Large intestine (tissue), 3 donors: Measurements from ENCODE around the gene ARFRP1. TPM values are rescaled to one million over a fixed set of nuclear protein-coding genes. Genes with fewer than 3 reads are reported as not detected.
A peak's percentile ranks its signal among the peaks of the same experiment; 100 is the strongest.

Experiments
- DNase-seq, 2 donors: peaks; one replicate each; pipeline versions ENCODE4 v3.0.0 to v3.0.0-alpha.2; 2013
- H3K27ac ChIP-seq: one replicate; pipeline ENCODE4 v1.5.1; 2013; ENCODE audit warnings: low read length
- H3K27me3 ChIP-seq: 2 replicates; pipeline ENCODE4 v1.6.1; 2013; ENCODE audit warnings: low read length; ENCODE audit not compliant: control insufficient read depth, insufficient read depth
- H3K36me3 ChIP-seq: 2 replicates; pipeline ENCODE4 v1.6.1; 2013; ENCODE audit warnings: low read length; ENCODE audit not compliant: control insufficient read depth, insufficient read depth
- H3K4me1 ChIP-seq: one replicate; pipeline ENCODE4 v1.6.1; 2013; ENCODE audit warnings: low read length; ENCODE audit not compliant: control insufficient read depth, insufficient read depth
- H3K4me3 ChIP-seq: one replicate; pipeline ENCODE4 v1.5.1; 2013; ENCODE audit warnings: low read length
- H3K9me3 ChIP-seq: one replicate; pipeline ENCODE4 v1.6.1; 2013; ENCODE audit warnings: mild to moderate bottlenecking, low read depth, low read length, moderate library complexity; ENCODE audit not compliant: control insufficient read depth
- WGBS: methylation state at CpG from one replicate; pipeline ENCODE4 v1.1.5; 2013; ENCODE audit warnings: low lambda C conversion rate; ENCODE audit not compliant: insufficient coverage; 5-methylcytosine and 5-hydroxymethylcytosine counted together
- polyA plus RNA-seq: library from polyadenylated mRNA; unstranded; fragments of 120-200 nt; gene quantifications from one replicate; pipeline ENCODE4 v1.2.1, GENCODE V29; 2013

The ARFRP1 gene
- polyA plus RNA-seq, 1 donor, result 22.2 TPM

DNA sequence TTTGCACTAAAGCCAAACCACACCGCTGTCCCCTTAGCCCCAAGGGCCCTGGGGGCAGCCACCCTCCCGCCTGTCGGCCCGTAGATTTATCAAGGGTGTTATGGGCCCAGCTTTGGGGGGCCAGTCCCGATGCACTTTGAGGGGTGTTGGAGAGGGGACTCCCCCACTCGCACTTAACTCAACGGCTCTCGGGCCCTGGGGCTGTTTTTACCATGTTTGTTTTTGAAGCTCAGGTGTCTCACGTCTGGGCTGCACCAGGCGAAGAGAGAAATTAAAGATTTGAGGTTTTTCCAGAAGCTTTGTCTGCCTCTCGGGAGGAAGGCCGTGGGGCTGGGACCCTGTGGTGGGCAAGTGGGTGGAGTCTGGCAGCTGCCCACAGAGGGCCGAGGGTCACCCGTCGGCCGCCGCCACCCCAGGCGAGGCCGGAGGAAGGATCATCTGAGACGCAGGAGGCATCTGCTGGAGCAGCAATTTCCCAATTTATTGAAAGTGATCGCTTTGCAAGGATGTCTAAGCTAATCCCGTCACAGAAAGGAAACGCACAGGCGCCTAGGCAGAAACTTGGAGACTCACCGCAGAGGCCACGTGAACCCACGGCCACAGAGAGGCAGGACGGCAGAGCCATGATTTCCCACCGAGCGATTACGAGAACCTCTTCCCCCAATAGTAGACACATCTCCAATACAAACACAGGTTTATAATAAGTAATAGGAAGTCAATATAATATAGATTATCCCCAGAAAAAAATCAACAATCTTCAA is 35.6 kb upstream of the ARFRP1 start:
- no peak for DNase-seq
- Histone ChIP-seq H3K27me3 (no peaks in the 10 kb centered on the region), H3K9me3 (no peaks in the 10 kb centered on the region), H3K36me3 (peaks cover 23% of the 10 kb centered on the region), H3K4me1 (peaks cover 21% of the 10 kb centered on the region), H3K4me3 (no peak overlapping the region), H3K27ac (no peak overlapping the region)
- no CpG with 5 or more reads among the region's 31 CpGs for WGBS

DNA sequence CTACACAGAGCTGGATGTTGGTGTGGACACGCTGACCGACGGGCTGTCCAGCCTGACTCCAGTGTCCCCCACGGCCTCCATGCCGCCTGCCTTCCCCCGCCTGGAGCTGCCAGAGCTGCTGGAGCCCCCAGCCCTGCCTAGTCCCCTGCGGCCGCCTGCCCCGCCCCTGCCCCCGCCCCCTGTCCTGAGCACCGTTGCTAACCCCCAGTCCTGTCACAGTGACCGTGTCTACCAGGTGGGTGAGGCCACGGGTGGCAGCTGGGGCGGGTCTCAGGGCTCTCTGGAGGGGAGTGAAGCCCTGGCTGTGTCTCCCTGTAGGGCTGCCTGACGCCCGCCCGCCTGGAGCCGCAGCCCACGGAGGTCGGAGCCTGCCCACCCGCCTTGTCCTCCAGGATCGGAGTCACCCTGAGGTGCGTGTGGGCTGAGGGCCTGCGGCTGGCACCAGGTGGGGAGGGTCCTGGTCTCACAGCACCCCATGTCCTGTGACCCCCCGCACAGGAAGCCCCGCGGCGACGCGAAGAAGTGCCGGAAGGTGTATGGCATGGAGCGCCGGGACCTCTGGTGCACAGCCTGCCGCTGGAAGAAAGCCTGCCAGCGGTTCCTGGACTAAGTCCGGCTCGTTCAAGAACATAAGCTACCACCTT is 34.7 kb upstream of the ARFRP1 start:
- Histone ChIP-seq H3K4me3 (no peak overlapping the region), H3K4me1 (peaks cover 25% of the 10 kb centered on the region), H3K27ac (no peak overlapping the region), H3K27me3 (no peaks in the 10 kb centered on the region), H3K9me3 (no peaks in the 10 kb centered on the region), H3K36me3 (peaks cover 23% of the 10 kb centered on the region)
- WGBS, result no CpG with 5 or more reads among the region's 37 CpGs
- DNase-seq, result no peak

DNA sequence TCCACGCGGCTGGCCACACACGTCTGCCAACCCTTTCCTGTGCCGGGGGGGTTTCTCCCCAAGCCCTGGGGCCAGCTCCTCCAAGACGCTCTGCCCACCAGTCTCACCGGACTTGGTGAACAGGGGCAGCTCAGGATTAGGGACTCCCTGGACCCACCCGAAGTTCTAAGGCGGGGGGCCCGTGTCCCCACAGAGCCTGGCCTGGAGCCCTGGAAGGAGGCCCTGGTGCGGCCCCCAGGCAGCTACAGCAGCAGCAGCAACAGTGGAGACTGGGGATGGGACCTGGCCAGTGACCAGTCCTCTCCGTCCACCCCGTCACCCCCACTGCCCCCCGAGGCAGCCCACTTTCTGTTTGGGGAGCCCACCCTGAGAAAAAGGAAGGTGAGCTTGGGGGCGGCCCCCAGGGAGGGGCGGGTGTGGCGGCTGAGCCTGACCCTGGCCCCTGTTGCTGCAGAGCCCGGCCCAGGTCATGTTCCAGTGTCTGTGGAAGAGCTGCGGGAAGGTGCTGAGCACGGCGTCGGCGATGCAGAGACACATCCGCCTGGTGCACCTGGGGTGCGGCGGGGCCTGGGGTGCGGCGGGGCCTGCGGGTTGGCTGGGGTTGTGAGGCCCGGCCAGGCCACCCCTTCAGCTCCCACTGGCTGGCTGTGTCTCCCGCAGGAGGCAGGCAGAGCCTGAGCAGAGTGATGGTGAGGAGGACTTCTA is 34.1 kb upstream of the ARFRP1 start:
- no peak for DNase-seq
- H3K4me1 ChIP-seq, result peaks cover 29% of the 10 kb centered on the region
- H3K4me3 ChIP-seq, result peak overlapping the region; percentile 82
- peak overlapping the region; percentile 94 for H3K27ac ChIP-seq
- H3K9me3 ChIP-seq, result no peaks in the 10 kb centered on the region
- no CpG with 5 or more reads among the region's 30 CpGs for WGBS
- no peaks in the 10 kb centered on the region for H3K27me3 ChIP-seq
- H3K36me3 ChIP-seq, result peaks cover 24% of the 10 kb centered on the region

DNA sequence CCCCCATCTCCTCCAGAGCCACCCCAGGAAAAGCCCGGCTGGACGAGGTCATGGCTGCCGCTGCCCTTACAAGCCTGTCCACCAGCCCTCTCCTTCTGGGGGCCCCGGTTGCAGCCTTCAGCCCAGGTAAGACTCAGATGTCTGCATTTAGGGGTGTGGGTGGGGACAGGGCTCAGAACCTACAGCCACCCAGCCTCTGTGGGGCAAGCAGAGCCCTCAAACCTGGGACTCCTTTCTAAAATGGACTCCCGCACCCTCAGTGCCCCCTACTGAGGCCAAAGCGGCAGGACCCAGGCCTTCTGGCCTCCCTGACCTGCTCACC is 33.5 kb upstream of the ARFRP1 start:
- peak overlapping the region; percentile 82 for H3K4me3 ChIP-seq
- peak overlapping the region; percentile 94 for H3K27ac ChIP-seq
- WGBS, result no CpG with 5 or more reads among the region's 6 CpGs
- H3K36me3 ChIP-seq, result peaks cover 24% of the 10 kb centered on the region
- peaks cover 29% of the 10 kb centered on the region for H3K4me1 ChIP-seq
- H3K27me3 ChIP-seq, result no peaks in the 10 kb centered on the region
- no peaks in the 10 kb centered on the region for H3K9me3 ChIP-seq
- no peak for DNase-seq

DNA sequence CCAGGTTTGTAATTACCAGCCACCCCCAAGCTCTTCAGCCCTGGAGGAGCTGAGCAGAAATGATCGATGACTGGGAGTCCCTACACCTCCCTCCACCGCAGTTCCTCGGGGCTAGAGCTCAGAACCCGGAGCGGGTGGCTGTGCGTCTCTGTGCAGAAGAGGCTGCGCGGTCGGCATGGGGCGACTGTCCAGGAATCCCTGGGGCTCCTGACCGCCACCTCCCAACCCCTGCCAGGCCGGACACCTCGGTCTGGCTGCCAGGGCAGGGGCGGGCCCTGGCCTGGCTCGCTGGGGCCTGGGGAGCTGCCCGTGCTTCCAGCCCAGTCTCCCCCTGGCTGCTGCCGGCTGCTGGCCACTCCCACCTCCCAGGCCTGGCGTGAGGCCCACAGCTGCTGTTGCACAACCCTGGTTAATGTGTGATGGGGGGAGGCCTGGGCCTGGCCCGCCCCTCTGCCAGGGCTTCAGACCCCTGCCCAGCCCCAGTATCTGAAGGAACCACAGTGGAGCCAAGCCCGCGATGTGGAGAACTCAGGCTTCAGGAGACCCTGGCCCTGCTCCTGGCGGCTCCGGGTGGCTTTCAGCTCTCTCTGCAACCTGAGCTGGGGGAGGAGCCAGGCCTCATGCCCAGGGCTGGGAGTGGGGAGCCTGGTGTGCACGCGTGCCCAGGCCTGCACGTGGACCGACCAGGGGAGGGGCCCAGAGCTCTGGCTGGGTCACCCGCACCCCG is 33.0 kb upstream of the ARFRP1 start:
- H3K4me3 ChIP-seq, result peak overlapping the region; percentile 82
- no peaks in the 10 kb centered on the region for H3K9me3 ChIP-seq
- H3K4me1 ChIP-seq, result peaks cover 29% of the 10 kb centered on the region
- H3K27me3 ChIP-seq, result no peaks in the 10 kb centered on the region
- H3K27ac ChIP-seq, result peak overlapping the region; percentile 94
- no CpG with 5 or more reads among the region's 29 CpGs for WGBS
- DNase-seq, result peak; percentile 87 to 94
- H3K36me3 ChIP-seq, result peaks cover 29% of the 10 kb centered on the region

DNA sequence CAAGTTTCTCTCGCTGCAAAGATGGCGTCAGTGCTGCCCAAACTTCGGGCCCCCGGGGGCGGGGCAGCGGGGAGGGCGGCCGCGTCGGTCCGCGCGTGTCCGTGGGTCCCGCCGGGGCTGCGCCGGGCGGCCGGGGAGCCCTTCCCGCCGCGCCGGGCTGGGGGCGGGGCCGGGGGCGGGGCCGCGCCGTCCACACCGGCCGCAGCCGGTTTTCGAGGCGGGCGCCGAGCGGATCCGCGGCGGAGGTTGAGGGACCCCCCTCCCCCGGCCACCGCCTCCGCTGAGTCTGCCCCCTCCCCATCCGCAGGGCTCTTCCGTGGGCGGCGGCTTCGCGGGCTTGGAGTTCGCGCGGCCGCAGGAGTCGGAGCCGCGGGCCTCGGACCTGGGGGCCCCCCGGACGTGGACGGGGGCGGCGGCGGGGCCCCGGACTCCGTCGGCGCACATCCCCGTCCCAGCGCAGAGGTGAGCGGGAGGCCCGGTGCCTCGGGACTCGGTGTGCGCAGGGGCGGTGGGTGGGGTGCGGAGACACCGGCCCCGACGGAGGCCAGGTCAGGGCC is 32.4 kb upstream of the ARFRP1 start:
- Histone ChIP-seq H3K4me1 (peaks cover 29% of the 10 kb centered on the region), H3K36me3 (peaks cover 36% of the 10 kb centered on the region)
- WGBS, result no CpG with 5 or more reads among the region's 80 CpGs

DNA sequence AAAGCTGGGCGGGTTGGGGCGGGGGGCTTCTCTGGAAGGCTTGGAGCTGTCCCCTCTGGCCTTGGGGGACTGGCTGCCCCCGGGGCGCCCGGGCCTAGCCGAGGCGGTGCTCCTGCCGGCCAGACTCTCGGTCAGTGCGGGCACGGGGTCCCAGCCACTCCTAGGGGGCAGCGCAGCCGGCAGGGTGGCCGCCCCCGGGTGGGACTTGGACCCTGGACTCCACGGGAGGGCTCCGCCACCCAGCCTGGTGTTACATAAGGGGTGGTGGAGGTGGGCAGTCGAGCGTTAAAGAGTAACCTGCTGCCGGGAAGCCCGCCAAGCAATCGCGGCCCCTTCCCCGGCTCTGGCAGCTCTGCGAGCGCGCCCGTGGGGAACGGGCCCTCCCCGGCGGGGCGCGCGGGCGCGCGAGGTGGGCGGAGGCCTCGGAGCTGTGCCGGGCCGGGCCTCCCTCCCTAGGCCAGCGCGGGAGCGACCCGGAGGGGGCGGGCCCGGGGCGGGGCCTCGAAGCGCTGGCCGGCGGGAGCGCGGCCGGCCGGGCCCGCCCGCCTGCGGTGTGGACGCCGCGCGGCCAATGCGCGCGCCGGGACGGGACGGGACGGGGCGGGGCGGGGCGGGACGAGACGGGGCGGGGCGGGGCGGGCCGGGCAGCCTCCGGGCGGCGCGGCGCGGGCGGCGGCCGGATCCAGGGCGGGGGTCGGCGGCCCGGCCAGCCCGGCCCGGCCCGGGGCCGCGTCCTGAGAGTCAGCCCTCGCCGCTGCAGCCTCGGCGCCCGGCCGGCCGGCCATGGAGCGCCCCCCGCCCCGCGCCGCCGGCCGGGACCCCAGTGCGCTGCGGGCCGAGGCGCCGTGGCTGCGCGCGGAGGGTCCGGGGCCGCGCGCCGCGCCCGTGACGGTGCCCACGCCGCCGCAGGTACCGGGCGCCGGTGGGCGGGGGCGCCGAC is 31.6 kb upstream of the ARFRP1 start, which contains the start of gene SLC2A4RG:
Gene SLC2A4RG (plus strand): TSS at position 647 of the 940 bp plus-strand sequence. CDS start 137 bp downstream, at position 784.
- no peaks in the 10 kb centered on the region for H3K27me3 ChIP-seq
- H3K9me3 ChIP-seq, result no peaks in the 10 kb centered on the region
- no CpG with 5 or more reads among the region's 136 CpGs for WGBS
- peaks cover 25% of the 10 kb centered on the region for H3K4me1 ChIP-seq
- peak; percentile 79 to 90 for DNase-seq
- H3K27ac ChIP-seq, result peak within 1 kb of the TSS; percentile 94
- H3K4me3 ChIP-seq, result peak within 1 kb of the TSS; percentile 82
- peaks cover 43% of the 10 kb centered on the region for H3K36me3 ChIP-seq

More for the DNA sequence above, 32.4 kb upstream of the ARFRP1 start:
- no peaks in the 10 kb centered on the region for H3K27me3 ChIP-seq
- peak overlapping the region; percentile 94 for H3K27ac ChIP-seq
- DNase-seq, result no peak
- H3K4me3 ChIP-seq, result peak overlapping the region; percentile 82
- no peaks in the 10 kb centered on the region for H3K9me3 ChIP-seq

DNA sequence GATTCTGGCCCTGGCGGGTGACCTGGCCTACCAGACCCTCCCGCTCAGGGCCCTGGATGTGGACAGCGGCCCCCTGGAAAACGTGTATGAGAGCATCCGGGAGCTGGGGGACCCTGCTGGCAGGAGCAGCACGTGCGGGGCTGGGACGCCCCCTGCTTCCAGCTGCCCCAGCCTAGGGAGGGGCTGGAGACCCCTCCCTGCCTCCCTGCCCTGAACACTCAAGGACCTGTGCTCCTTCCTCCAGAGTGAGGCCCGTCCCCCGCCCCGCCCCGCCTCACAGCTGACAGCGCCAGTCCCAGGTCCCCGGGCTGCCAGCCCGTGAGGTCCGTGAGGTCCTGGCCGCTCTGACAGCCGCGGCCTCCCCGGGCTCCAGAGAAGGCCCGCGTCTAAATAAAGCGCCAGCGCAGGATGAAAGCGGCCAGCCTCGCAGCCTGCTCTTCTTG is 30.9 kb upstream of the ARFRP1 start:
- no peaks in the 10 kb centered on the region for H3K27me3 ChIP-seq
- H3K9me3 ChIP-seq, result no peaks in the 10 kb centered on the region
- DNase-seq, result peak; percentile 50 to 71
- WGBS, result no CpG with 5 or more reads among the region's 26 CpGs
- peaks cover 25% of the 10 kb centered on the region for H3K4me1 ChIP-seq
- H3K4me3 ChIP-seq, result peak overlapping the region; percentile 50
- H3K36me3 ChIP-seq, result peaks cover 50% of the 10 kb centered on the region
- peak overlapping the region; percentile 67 for H3K27ac ChIP-seq

DNA sequence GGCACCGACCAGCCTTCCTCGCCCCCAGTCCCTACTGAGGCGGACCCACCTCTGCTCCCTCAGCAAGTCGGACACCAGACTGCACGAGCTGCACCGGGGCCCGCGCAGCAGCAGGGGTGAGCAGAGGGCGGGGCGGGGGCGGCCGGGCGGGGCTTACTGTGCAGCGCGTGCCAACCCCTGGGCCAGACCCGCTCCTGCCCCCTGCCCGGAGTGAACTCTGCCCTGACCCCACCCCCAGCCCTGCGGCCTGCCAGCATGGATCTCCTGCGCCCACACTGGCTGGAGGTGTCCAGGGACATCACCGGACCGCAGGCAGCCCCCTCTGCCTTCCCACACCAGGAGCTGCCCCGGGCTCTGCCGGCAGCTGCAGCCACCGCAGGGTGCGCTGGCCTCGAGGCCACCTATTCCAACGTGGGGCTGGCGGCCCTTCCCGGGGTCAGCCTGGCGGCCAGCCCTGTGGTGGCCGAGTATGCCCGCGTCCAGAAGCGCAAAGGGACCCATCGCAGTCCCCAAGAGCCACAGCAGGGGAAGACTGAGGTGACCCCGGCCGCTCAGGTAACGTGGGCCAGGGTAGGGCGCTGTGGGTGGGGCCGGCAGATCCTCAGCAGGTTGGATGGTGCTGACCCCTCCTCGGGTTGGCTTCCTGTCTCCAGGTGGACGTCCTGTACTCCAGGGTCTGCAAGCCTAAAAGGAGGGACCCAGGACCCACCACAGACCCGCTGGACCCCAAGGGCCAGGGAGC is 30.3 kb upstream of the ARFRP1 start:
- H3K9me3 ChIP-seq, result no peaks in the 10 kb centered on the region
- no CpG with 5 or more reads among the region's 43 CpGs for WGBS
- peak overlapping the region; percentile 10 for H3K4me3 ChIP-seq
- peaks cover 25% of the 10 kb centered on the region for H3K4me1 ChIP-seq
- no peak overlapping the region for H3K27ac ChIP-seq
- peak in 1 of 2 donors; percentile 51 for DNase-seq
- peaks cover 50% of the 10 kb centered on the region for H3K36me3 ChIP-seq
- no peaks in the 10 kb centered on the region for H3K27me3 ChIP-seq
